ENCODE results near the gene SLC30A2. TPM values are rescaled to one million over a fixed set of nuclear protein-coding genes. Genes with fewer than 3 reads are reported as not detected.

Gene SLC30A2
- polyA plus RNA-seq, 2 of the 4 experiments (the other 2 are of a cell fraction) = not detected

- ATAC-seq (peak; percentile 14 to 63; a peak in 3 of 6 replicates), FAIRE-seq (no peak), DNase-seq (ENCODE audit: low read depth in 1 of 2, low spot score in 1 of 2) (peak in 1 of 2 experiments; percentile 33)
- POLR2A ChIA-PET = no interaction called here
- WGBS (ENCODE audit: missing lambda C conversion rate) = 71% methylated on average over 3 of the region's 15 CpGs
- H3K4me3 ChIP-seq = peak overlapping the region; percentile 70
- peaks cover 11% of the 10 kb centered on the region for H3K4me1 ChIP-seq
- CTCF ChIA-PET = interaction anchor here (0.6 to 3.1 kb wide), 26 partner anchors 8 to 382 kb away, joined by 3 to 30 read pairs (median 4); partner anchors contain the start of genes EXTL1, SLC30A2 and ZNF593
- TF ChIP-seq HMGXB4 (CRISPR knock-in tag; IDR thresholded peaks at IDR 0.05; ENCODE audit: borderline replicate concordance) = no peak
- no peak for TF ChIP-seq ZC3H11A (IDR thresholded peaks at IDR 0.05)
- no peak for TF ChIP-seq SREBF2 (IDR thresholded peaks at IDR 0.05)
- no peak for TF ChIP-seq NFE2L2 (conservative IDR thresholded peaks at IDR 0.05; ENCODE audit: low read length)
- TF ChIP-seq JUNB (IDR thresholded peaks at IDR 0.05) = no peak
- TF ChIP-seq CTCF (IDR thresholded peaks at IDR 0.05) = no peak
- no peak for TF ChIP-seq EHMT2 (IDR thresholded peaks at IDR 0.05; ENCODE audit: low read depth)
- TF ChIP-seq KDM1A (IDR thresholded peaks at IDR 0.05; ENCODE audit: low read depth) = no peak
- H3K9me3 ChIP-seq = no peaks in the 10 kb centered on the region
- H3K4me2 ChIP-seq = peak overlapping the region; percentile 99
- peak overlapping the region; percentile 53 to 87; a peak in 5 of 6 replicates for H3K27ac ChIP-seq
These were observed 11.3 kb downstream of the SLC30A2 start for GRCh38 chr1:26034504-26035202.

GRCh38 chr1:26032656-26033357, 13.1 kb downstream of the SLC30A2 start:
- Histone ChIP-seq H3K4me3 (no peak overlapping the region), H3K9me3 (no peaks in the 10 kb centered on the region), H3K27ac (no peak overlapping the region), H3K4me2 (no peak overlapping the region), H3K4me1 (peaks cover 11% of the 10 kb centered on the region)
- POLR2A ChIA-PET = no interaction called here
- DNase-seq (ENCODE audit: low read depth in 1 of 2, low spot score in 1 of 2) = no peak
- no peak for ATAC-seq
- CTCF ChIA-PET = interaction anchor here (0.9 kb wide), 1 partner anchor 13 kb away, joined by 3 read pairs; no protein-coding TSS in a partner anchor
- no peak for TF ChIP-seq CTCF (IDR thresholded peaks at IDR 0.05)
- TF ChIP-seq BHLHE40 (IDR thresholded peaks at IDR 0.05; ENCODE audit: low read depth, low read length) = no peak
- TF ChIP-seq KDM1A (IDR thresholded peaks at IDR 0.05; ENCODE audit: low read depth) = no peak
- no peak for TF ChIP-seq CBX8 (IDR thresholded peaks at IDR 0.05)
- no peak for TF ChIP-seq TFCP2L1 (CRISPR knock-in tag; IDR thresholded peaks at IDR 0.05)
- no peak for TF ChIP-seq ZFP36 (IDR thresholded peaks at IDR 0.05; ENCODE audit: borderline replicate concordance, partially characterized antibody)
- TF ChIP-seq EP300 (IDR thresholded peaks at IDR 0.05) = no peak
- TF ChIP-seq RNF2 (IDR thresholded peaks at IDR 0.05; ENCODE audit: borderline replicate concordance, low read depth) = no peak
- no peak for TF ChIP-seq POLR2AphosphoS2 (conservative IDR thresholded peaks at IDR 0.05; ENCODE audit: low read length)
- no peak for FAIRE-seq
- WGBS (ENCODE audit: missing lambda C conversion rate) = 64% methylated on average over 9 of the region's 12 CpGs
